GM18951 (cell line): ENCODE measurements around the gene SMOC2.

Experiments
- POLR2A ChIP-seq: IDR thresholded peaks from 4 replicates; pipeline ENCODE4 v1.6.1; 2011; ENCODE audit warnings: mild to moderate bottlenecking; ENCODE audit not compliant: insufficient read length, insufficient read depth; ENCODE audit errors: extremely low read depth
- in situ Hi-C: fragments of 300-500 bp; cut with MboI; formaldehyde crosslinking; loops from one replicate; pipeline ENCODE4 v1.12.0; 2022; ENCODE audit warnings: low sequenced_read_pairs, mixed read lengths, inconsistent platforms; ENCODE audit not compliant: unreplicated experiment

The SMOC2 gene

GRCh38 chr6:168418711-168419121 lies 22.3 kb upstream of the SMOC2 start:
- in situ Hi-C loops, result no loop called here
- no peak for TF ChIP-seq POLR2A

- in situ Hi-C loops, result no loop called here
- TF ChIP-seq POLR2A, result no peak
Measured at GRCh38 chr6:168419569-168419968, 21.4 kb upstream of the SMOC2 start.

- in situ Hi-C loops, result no loop called here
- no peak for TF ChIP-seq POLR2A
Measured at GRCh38 chr6:168420084-168420483, 20.9 kb upstream of the SMOC2 start.

- in situ Hi-C loops, result no loop called here
- no peak for TF ChIP-seq POLR2A
Measured at GRCh38 chr6:168420706-168421105, 20.3 kb upstream of the SMOC2 start.

GRCh38 chr6:168427184-168427583 lies 13.8 kb upstream of the SMOC2 start:
- no peak for TF ChIP-seq POLR2A

GRCh38 chr6:168428052-168428826 lies 12.7 kb upstream of the SMOC2 start:
- in situ Hi-C loops, result no loop called here

More at GRCh38 chr6:168427184-168427583, 13.8 kb upstream of the SMOC2 start:
- in situ Hi-C loops, result no loop called here

GRCh38 chr6:168428863-168429262 lies 12.1 kb upstream of the SMOC2 start:
- in situ Hi-C loops, result no loop called here
- no peak for TF ChIP-seq POLR2A

More at GRCh38 chr6:168428052-168428826, 12.7 kb upstream of the SMOC2 start:
- TF ChIP-seq POLR2A, result no peak

GRCh38 chr6:168432196-168432595 lies 8.8 kb upstream of the SMOC2 start:
- TF ChIP-seq POLR2A, result no peak
- in situ Hi-C loops, result no loop called here

- in situ Hi-C loops, result no loop called here
Measured at GRCh38 chr6:168433898-168434297, 7.1 kb upstream of the SMOC2 start.

GRCh38 chr6:168434505-168434904 lies 6.5 kb upstream of the SMOC2 start:
- TF ChIP-seq POLR2A, result no peak
- in situ Hi-C loops, result no loop called here

More at GRCh38 chr6:168433898-168434297, 7.1 kb upstream of the SMOC2 start:
- no peak for TF ChIP-seq POLR2A

GRCh38 chr6:168437751-168438150 lies 3.2 kb upstream of the SMOC2 start:
- in situ Hi-C loops, result no loop called here
- TF ChIP-seq POLR2A, result no peak

GRCh38 chr6:168438783-168439520 lies 2.0 kb upstream of the SMOC2 start:
- TF ChIP-seq POLR2A, result no peak
- in situ Hi-C loops, result no loop called here

- TF ChIP-seq POLR2A, result no peak
- in situ Hi-C loops, result no loop called here
Measured at GRCh38 chr6:168439794-168440450, 1.1 kb upstream of the SMOC2 start.
